HepG2 (cell line): ENCODE measurements around the gene CYBC1. TPM values are rescaled to one million over a fixed set of nuclear protein-coding genes. Genes with fewer than 3 reads are reported as not detected.
A peak's percentile ranks its signal among the peaks of the same experiment; 100 is the strongest.

Experiments used
- AKAP8 ChIP-seq: sonication (generic); formaldehyde crosslinking; IDR thresholded peaks from 2 replicates; pipeline ENCODE4 v1.5.1; 2020; ENCODE audit warnings: mild to moderate bottlenecking, missing genetic modification reagents
- ARNTL ChIP-seq: sonication (generic); formaldehyde crosslinking; IDR thresholded peaks from 2 replicates; pipeline ENCODE4 v1.4.0; 2020; ENCODE audit warnings: mild to moderate bottlenecking, missing genetic modification reagents
- CBX5 ChIP-seq: sonication (generic); formaldehyde crosslinking; IDR thresholded peaks from 2 replicates; pipeline ENCODE4 v1.4.0; 2020; ENCODE audit warnings: missing genetic modification reagents, borderline replicate concordance
- GTF2F1 ChIP-seq: fragments of 150-350 bp; IDR thresholded peaks from 2 replicates; pipeline ENCODE4 v1.6.1; 2014; ENCODE audit warnings: low read length
- HIVEP1 ChIP-seq: sonication (generic); formaldehyde crosslinking; IDR thresholded peaks from 2 replicates; pipeline ENCODE4 v1.4.0; 2020; ENCODE audit warnings: mild to moderate bottlenecking, missing genetic modification reagents
- LCORL ChIP-seq, 2 experiments: fragments of 450-650 bp in 1 of 2; sonication (generic) in 1 of 2; formaldehyde crosslinking in 1 of 2; IDR thresholded peaks; 2 replicates each; pipeline versions ENCODE4 v1.5.0 to v1.6.1; 2017 to 2020; ENCODE audit warnings: antibody characterized with exemption in 1 of 2, missing genetic modification reagents in 1 of 2
- MAZ ChIP-seq, 2 experiments: sonication (generic) in 1 of 2; formaldehyde crosslinking in 1 of 2; IDR thresholded peaks; 2 replicates each; pipeline versions ENCODE4 v1.5.0 to v1.6.1; 2012 to 2020; ENCODE audit warnings: low read depth in 2 of 2, mild to moderate bottlenecking in 2 of 2, borderline replicate concordance in 1 of 2, improper control_type of control experiment in 1 of 2, low read length in 1 of 2, missing genetic modification reagents in 1 of 2, moderate library complexity in 1 of 2
- RBM22 ChIP-seq: fragments of 200-400 bp; formaldehyde crosslinking; optimal IDR thresholded peaks from 2 replicates; pipeline ENCODE3; 2017; ENCODE audit warnings: mild to moderate bottlenecking, low read length, moderate library complexity
- SOX6 ChIP-seq, 2 experiments: fragments of 450-650 bp in 1 of 2; sonication (generic) in 1 of 2; formaldehyde crosslinking in 1 of 2; IDR thresholded peaks; 2 replicates each; pipeline versions ENCODE4 v1.4.0 to v1.6.1; 2017 to 2020; ENCODE audit warnings: antibody characterized with exemption in 1 of 2, mild to moderate bottlenecking in 1 of 2, missing genetic modification reagents in 1 of 2
- ZBTB33 ChIP-seq: sonication (generic); formaldehyde crosslinking; IDR thresholded peaks from 2 replicates; pipeline ENCODE4 v1.4.0; 2020; ENCODE audit warnings: missing genetic modification reagents
- ZFP41 ChIP-seq: sonication (generic); formaldehyde crosslinking; IDR thresholded peaks from 2 replicates; pipeline ENCODE4 v1.4.0; 2020; ENCODE audit warnings: mild to moderate bottlenecking, missing genetic modification reagents, borderline replicate concordance
- ZNF235 ChIP-seq: sonication (generic); formaldehyde crosslinking; IDR thresholded peaks from 2 replicates; pipeline ENCODE4 v1.8.1; 2023; ENCODE audit warnings: mild to moderate bottlenecking, missing genetic modification reagents, borderline replicate concordance
- ZNF260 ChIP-seq: sonication (generic); formaldehyde crosslinking; IDR thresholded peaks from 2 replicates; pipeline ENCODE4 v1.4.0; 2020; ENCODE audit warnings: missing genetic modification reagents, low read depth, mild to moderate bottlenecking, borderline replicate concordance
- ZNF317 ChIP-seq: sonication (generic); formaldehyde crosslinking; IDR thresholded peaks from 2 replicates; pipeline ENCODE4 v1.5.0; 2020; ENCODE audit warnings: mild to moderate bottlenecking, missing genetic modification reagents
- ZNF33B ChIP-seq: sonication (generic); formaldehyde crosslinking; IDR thresholded peaks from 2 replicates; pipeline ENCODE4 v1.5.1; 2020; ENCODE audit warnings: mild to moderate bottlenecking, missing genetic modification reagents
- ZNF496 ChIP-seq: sonication (generic); formaldehyde crosslinking; IDR thresholded peaks from 2 replicates; pipeline ENCODE4 v1.8.1; 2023; ENCODE audit warnings: mild to moderate bottlenecking, moderate library complexity, missing genetic modification reagents; ENCODE audit not compliant: insufficient replicate concordance
- ZNF546 ChIP-seq: sonication (generic); formaldehyde crosslinking; conservative IDR thresholded peaks from 2 replicates; pipeline ENCODE4 v1.8.1; 2023; ENCODE audit warnings: mild to moderate bottlenecking, missing genetic modification reagents
- ZNF788 ChIP-seq: sonication (generic); formaldehyde crosslinking; IDR thresholded peaks from 2 replicates; pipeline ENCODE4 v1.5.0; 2020; ENCODE audit warnings: mild to moderate bottlenecking, missing genetic modification reagents, borderline replicate concordance
- ZNF83 ChIP-seq: sonication (generic); formaldehyde crosslinking; IDR thresholded peaks from 2 replicates; pipeline ENCODE4 v1.4.0; 2020; ENCODE audit warnings: missing genetic modification reagents, mild to moderate bottlenecking, borderline replicate concordance
- polyA plus RNA-seq, 8 experiments: library from polyadenylated mRNA; depleted of rRNA in 3 of 8; stranded (reverse) in 7 of 8; unstranded in 1 of 8; fragments of >200 nt; fragmentation: Illumina TruSeq in 4 of 8; extraction: Trizol in 4 of 8; gene quantifications; 2 replicates each; pipeline versions ENCODE4 v1.2.1 to v1.2.3, GENCODE V29; 2011 to 2016; ENCODE audit warnings: low read depth in 4 of 8, missing spikeins in 1 of 8, mixed read lengths in 1 of 8; ENCODE audit not compliant: insufficient read depth in 1 of 8
- total RNA-seq, 5 experiments: library from RNA; depleted of rRNA; stranded (reverse); fragments of >200 nt; fragmentation: Illumina TruSeq; extraction: Trizol; gene quantifications; 2 replicates each; pipeline ENCODE4 v1.2.3, GENCODE V29; 2016; ENCODE audit warnings: low read depth in 1 of 5
- TF ChIP-seq, protein P1 (sequence below), 2 experiments: sonication (generic) in 1 of 2; formaldehyde crosslinking in 1 of 2; IDR thresholded peaks; 2 replicates each; pipeline versions ENCODE4 v1.4.0 to v1.6.1; 2016 to 2020; ENCODE audit warnings: borderline replicate concordance in 1 of 2, low read depth in 1 of 2, mild to moderate bottlenecking in 1 of 2, missing genetic modification reagents in 1 of 2
- TF ChIP-seq, protein P2 (sequence below): sonication (generic); formaldehyde crosslinking; IDR thresholded peaks from 2 replicates; pipeline ENCODE4 v1.5.0; 2020; ENCODE audit warnings: missing genetic modification reagents

CYBC1 gene
- total and polyA plus RNA-seq, 2 of the 13 experiments (the other 11 are each of a cell fraction or from before 2014, with no cell fraction given), result 43.4 to 44.1 TPM

- TF ChIP-seq, protein P1, sequence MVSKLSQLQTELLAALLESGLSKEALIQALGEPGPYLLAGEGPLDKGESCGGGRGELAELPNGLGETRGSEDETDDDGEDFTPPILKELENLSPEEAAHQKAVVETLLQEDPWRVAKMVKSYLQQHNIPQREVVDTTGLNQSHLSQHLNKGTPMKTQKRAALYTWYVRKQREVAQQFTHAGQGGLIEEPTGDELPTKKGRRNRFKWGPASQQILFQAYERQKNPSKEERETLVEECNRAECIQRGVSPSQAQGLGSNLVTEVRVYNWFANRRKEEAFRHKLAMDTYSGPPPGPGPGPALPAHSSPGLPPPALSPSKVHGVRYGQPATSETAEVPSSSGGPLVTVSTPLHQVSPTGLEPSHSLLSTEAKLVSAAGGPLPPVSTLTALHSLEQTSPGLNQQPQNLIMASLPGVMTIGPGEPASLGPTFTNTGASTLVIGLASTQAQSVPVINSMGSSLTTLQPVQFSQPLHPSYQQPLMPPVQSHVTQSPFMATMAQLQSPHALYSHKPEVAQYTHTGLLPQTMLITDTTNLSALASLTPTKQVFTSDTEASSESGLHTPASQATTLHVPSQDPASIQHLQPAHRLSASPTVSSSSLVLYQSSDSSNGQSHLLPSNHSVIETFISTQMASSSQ (IDR thresholded peaks at IDR 0.05; ENCODE audit: low read depth), result no peak
- TF ChIP-seq, protein P1 (CRISPR knock-in tag; IDR thresholded peaks at IDR 0.05; ENCODE audit: borderline replicate concordance), result no peak; the same call in 1 of the 2 replicates
- TF ChIP-seq ZNF788 (CRISPR knock-in tag), result peak; percentile 72; the same call in 1 of the 2 replicates
- peak; percentile 51; the same call in 1 of the 2 replicates for TF ChIP-seq ZNF317 (CRISPR knock-in tag)
- TF ChIP-seq GTF2F1, result no peak
- no peak for TF ChIP-seq MAZ (IDR thresholded peaks at IDR 0.05; ENCODE audit: borderline replicate concordance, low read depth, low read length)
- TF ChIP-seq MAZ (CRISPR knock-in tag; IDR thresholded peaks at IDR 0.05; ENCODE audit: low read depth), result peak; percentile 50; the same call in 1 of the 2 replicates
- TF ChIP-seq HIVEP1 (CRISPR knock-in tag), result peak; percentile 65
- TF ChIP-seq ZNF496 (CRISPR knock-in tag), result no peak
- no peak for TF ChIP-seq ZNF33B (CRISPR knock-in tag)
- TF ChIP-seq ZNF83 (CRISPR knock-in tag), result no peak
- TF ChIP-seq RBM22, result peak; percentile 55
- TF ChIP-seq ZBTB33 (CRISPR knock-in tag), result no peak
- TF ChIP-seq LCORL (IDR thresholded peaks at IDR 0.05), result no peak
- TF ChIP-seq LCORL (CRISPR knock-in tag; IDR thresholded peaks at IDR 0.05), result peak; percentile 75
- TF ChIP-seq, protein P2, sequence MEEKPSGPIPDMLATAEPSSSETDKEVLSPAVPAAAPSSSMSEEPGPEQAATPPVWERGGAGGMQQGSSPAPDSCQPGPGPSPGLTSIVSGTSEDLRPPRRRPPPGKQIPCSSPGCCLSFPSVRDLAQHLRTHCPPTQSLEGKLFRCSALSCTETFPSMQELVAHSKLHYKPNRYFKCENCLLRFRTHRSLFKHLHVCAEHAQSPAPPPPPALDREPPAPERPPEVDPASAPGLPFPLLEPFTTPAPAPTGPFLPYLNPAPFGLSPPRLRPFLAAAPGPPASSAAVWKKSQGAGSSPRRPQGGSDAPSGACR (CRISPR knock-in tag), result no peak
- no peak for TF ChIP-seq ARNTL (CRISPR knock-in tag)
- TF ChIP-seq AKAP8 (CRISPR knock-in tag), result no peak
- TF ChIP-seq SOX6 (IDR thresholded peaks at IDR 0.05), result no peak
- peak; percentile 79 for TF ChIP-seq SOX6 (CRISPR knock-in tag; IDR thresholded peaks at IDR 0.05)
- TF ChIP-seq ZFP41 (CRISPR knock-in tag), result no peak
- TF ChIP-seq CBX5 (CRISPR knock-in tag), result peak; percentile 45; the same call in 1 of the 2 replicates
- peak; percentile 69; the same call in 1 of the 2 replicates for TF ChIP-seq ZNF235 (CRISPR knock-in tag)
- no peak for TF ChIP-seq ZNF260
- TF ChIP-seq ZNF546 (CRISPR knock-in tag), result no peak
Observed at GRCh38 chr17:82461827-82462524, 11.4 kb upstream of the CYBC1 start (continued).
